GM12878 (cell line): ENCODE measurements around the gene ZSCAN5C. TPM values are rescaled to one million over a fixed set of nuclear protein-coding genes. Genes with fewer than 3 reads are reported as not detected.

Source experiments
- ATAC-seq: fragments of 200-7000 bp; cut with Tn5 transposase; 3 replicates; pipeline ENCODE4 v1.9.1; 2020; ENCODE audit warnings: mild to moderate bottlenecking, moderate library complexity
- BruUV-seq: library from RNA; stranded (reverse); fragments of 400-500 nt; replicated peaks from 2 replicates; lab custom pipeline; 2021; lab: Mats Ljungman, UMichigan
- CTCF ChIA-PET: fragments of 300-600 bp; sonication (Branson Sonifier 250); formaldehyde crosslinking; extraction: SDS; loops from one replicate; lab custom pipeline; 2021; ENCODE audit warnings: inconsistent platforms; lab: Yijun Ruan, JAX
- POLR2A ChIA-PET: fragments of 350-600 bp; formaldehyde crosslinking; extraction: SDS; loops from one replicate; lab custom pipeline; 2021; ENCODE audit warnings: inconsistent platforms; lab: Charles Lee
- RAD21 ChIA-PET: fragments of 300-600 bp; sonication (Branson Sonifier 250); formaldehyde crosslinking; loops from one replicate; lab custom pipeline; 2023; ENCODE audit warnings: antibody characterized with exemption; ENCODE audit not compliant: unreplicated experiment; lab: Charles Lee
- SMC1A ChIA-PET: fragments of 300-600 bp; sonication (Branson Sonifier 250); formaldehyde crosslinking; loops from one replicate; lab custom pipeline; 2023; ENCODE audit not compliant: unreplicated experiment, uncharacterized antibody; lab: Charles Lee
- DNase-seq: peaks from one replicate; pipeline ENCODE4 v3.0.0-alpha.2; 2011; ENCODE audit warnings: low read depth, low spot score
- FAIRE-seq: peaks from 3 replicates; lab custom pipeline; 2011; peaks lifted over from hg19 to GRCh38; lab: Jason Lieb, UNC
- H2AFZ ChIP-seq: 2 replicates; pipeline ENCODE4 v1.6.0; 2011; ENCODE audit warnings: low read depth, low read length, control low read depth; ENCODE audit not compliant: control insufficient read depth
- H3K27ac ChIP-seq: 2 replicates; pipeline ENCODE4 v1.5.1; 2011; ENCODE audit warnings: control low read depth; ENCODE audit not compliant: control insufficient read depth, insufficient read depth
- H3K27me3 ChIP-seq, 2 experiments: replicated peaks in 1 of 2; 2 replicates each; pipeline versions ENCODE4 v1.6.0 to v1.6.1; 2011; ENCODE audit warnings: low read length in 1 of 2; ENCODE audit not compliant: control insufficient read depth in 2 of 2, insufficient read depth in 2 of 2
- H3K36me3 ChIP-seq, 2 experiments: 2 replicates each; pipeline ENCODE4 v1.5.1; 2011; ENCODE audit warnings: low read length in 1 of 2; ENCODE audit not compliant: control insufficient read depth in 2 of 2, insufficient read depth in 2 of 2
- H3K4me1 ChIP-seq: 2 replicates; pipeline ENCODE4 v1.6.1; 2011; ENCODE audit warnings: mild to moderate bottlenecking, low read length, moderate library complexity, mixed read lengths; ENCODE audit not compliant: control insufficient read depth, insufficient read depth
- H3K4me2 ChIP-seq: 2 replicates; pipeline ENCODE4 v1.6.0; 2011; ENCODE audit warnings: control low read depth; ENCODE audit not compliant: control insufficient read depth, insufficient read depth
- H3K4me3 ChIP-seq: fragments of 200-600 bp; sonication (generic); 2 replicates; pipeline ENCODE4 v1.5.1; 2016
- H3K79me2 ChIP-seq: 2 replicates; pipeline ENCODE4 v1.6.0; 2011; ENCODE audit warnings: low read length; ENCODE audit not compliant: control insufficient read depth, insufficient read depth
- H3K9ac ChIP-seq: 2 replicates; pipeline ENCODE4 v1.8.0; 2011; ENCODE audit warnings: low read length, control low read depth, mixed read lengths; ENCODE audit not compliant: control insufficient read depth, insufficient read depth
- H3K9me3 ChIP-seq: replicated peaks from 3 replicates; pipeline ENCODE4 v1.5.1; 2011; ENCODE audit warnings: mild to moderate bottlenecking, low read length; ENCODE audit not compliant: control insufficient read depth, insufficient read depth
- H4K20me1 ChIP-seq: 2 replicates; pipeline ENCODE4 v1.6.0; 2011; ENCODE audit not compliant: control insufficient read depth, insufficient read depth
- E4F1 ChIP-seq: fragments of 450-650 bp; IDR thresholded peaks from 2 replicates; pipeline ENCODE4 v1.6.1; 2018; ENCODE audit warnings: borderline replicate concordance, mild to moderate bottlenecking; ENCODE audit not compliant: partially characterized antibody
- EGR1 ChIP-seq, 2 experiments: IDR thresholded peaks; 1 replicate in 1 of 2; 2 replicates in 1 of 2; pipeline ENCODE4 v1.6.1; 2011 to 2012; ENCODE audit warnings: low read depth in 2 of 2, low read length in 2 of 2, borderline replicate concordance in 1 of 2, mild to moderate bottlenecking in 1 of 2, moderate library complexity in 1 of 2
- IRF4 ChIP-seq: IDR thresholded peaks from 2 replicates; pipeline ENCODE4 v1.6.1; 2011; ENCODE audit warnings: low read depth, low read length
- MTA2 ChIP-seq: fragments of 450-650 bp; IDR thresholded peaks from 2 replicates; pipeline ENCODE4 v1.6.1; 2016; ENCODE audit warnings: low read depth, mild to moderate bottlenecking, moderate library complexity
- NR2C1 ChIP-seq: fragments of 450-650 bp; IDR thresholded peaks from 2 replicates; pipeline ENCODE4 v1.6.1; 2017; ENCODE audit warnings: antibody characterized with exemption, mild to moderate bottlenecking, moderate library complexity
- NRF1 ChIP-seq: conservative IDR thresholded peaks from 2 replicates; pipeline ENCODE4 v1.6.1; 2011; ENCODE audit warnings: mild to moderate bottlenecking, low read depth, low read length, improper control_type of control experiment
- POLR2A ChIP-seq: IDR thresholded peaks from 2 replicates; pipeline ENCODE4 v1.6.1; 2011; ENCODE audit warnings: low read depth, mild to moderate bottlenecking, low read length
- RBBP5 ChIP-seq: fragments of 200-600 bp; sonication (generic); conservative IDR thresholded peaks from 2 replicates; pipeline ENCODE4 v1.6.1; 2016
- SMC3 ChIP-seq: IDR thresholded peaks from 2 replicates; pipeline ENCODE4 v1.6.1; 2011; ENCODE audit warnings: low read length, improper control_type of control experiment, borderline replicate concordance
- TCF12 ChIP-seq: IDR thresholded peaks from 2 replicates; pipeline ENCODE4 v1.6.1; 2011; ENCODE audit warnings: low read depth, mild to moderate bottlenecking, low read length
- TCF3 ChIP-seq: IDR thresholded peaks from 2 replicates; pipeline ENCODE4 v1.6.1; 2012; ENCODE audit warnings: low read depth, mild to moderate bottlenecking, low read length, borderline replicate concordance; ENCODE audit not compliant: insufficient read depth
- YY1 ChIP-seq: IDR thresholded peaks from 2 replicates; pipeline ENCODE4 v1.6.1; 2011; ENCODE audit warnings: low read depth, mild to moderate bottlenecking, low read length
- ZNF24 ChIP-seq: fragments of 450-650 bp; IDR thresholded peaks from 2 replicates; pipeline ENCODE4 v1.6.1; 2017; ENCODE audit warnings: antibody characterized with exemption, mild to moderate bottlenecking
- WGBS: methylation state at CpG from one replicate; pipeline ENCODE4 v1.1.6; 2016; ENCODE audit warnings: low lambda C conversion rate; ENCODE audit not compliant: insufficient replicate concordance, insufficient coverage; ENCODE audit errors: missing lambda C conversion rate; 5-methylcytosine and 5-hydroxymethylcytosine counted together
- in situ Hi-C: fragments of 300-500 bp; cut with MboI; formaldehyde crosslinking; loops from 9 replicates; pipeline ENCODE4 v1.14.3; 2018; ENCODE audit warnings: mixed read lengths
- intact Hi-C: fragments of 100-400 bp; cut with micrococcal nuclease; formaldehyde crosslinking; loops from one replicate; pipeline ENCODE4 v1.14.2; 2022; ENCODE audit not compliant: unreplicated experiment
- polyA plus RNA-seq, 11 experiments: library from polyadenylated mRNA; depleted of rRNA in 4 of 11; unstranded in 6 of 11; stranded (reverse) in 5 of 11; fragments of >200 nt; fragmentation: Nextera tagmentation in 4 of 11; fragmentation: Illumina TruSeq in 1 of 11; extraction: Ambion mirVana in 4 of 11; extraction: Trizol in 1 of 11; gene quantifications; 1 replicate in 1 of 11; 2 replicates in 10 of 11; pipeline versions ENCODE4 v1.2.1 to v1.2.3, GENCODE V29; 2011 to 2016; ENCODE audit warnings: inconsistent platforms in 2 of 11, missing spikeins in 2 of 11, low read depth in 1 of 11
- total RNA-seq, 4 experiments: library from RNA; depleted of rRNA in 3 of 4; stranded (reverse); fragments of >200 nt in 3 of 4; fragmentation: Illumina TruSeq in 1 of 4; extraction: Trizol in 1 of 4; gene quantifications; 2 replicates each; pipeline versions ENCODE4 v1.2.1 to v1.2.3, GENCODE V29; 2013 to 2021
- TF ChIP-seq, protein P1 (sequence below): fragments of 450-650 bp; IDR thresholded peaks from 2 replicates; pipeline ENCODE4 v1.6.1; 2017; ENCODE audit warnings: antibody characterized with exemption, mild to moderate bottlenecking, moderate library complexity

Gene ZSCAN5C
- total and polyA plus RNA-seq, 10 of the 15 experiments (the other 5 are each of a cell fraction or from before 2014, with no cell fraction given) = not detected

GRCh38 chr19:56174086-56174485 is 28.0 kb upstream of the ZSCAN5C start (continued):
- TF ChIP-seq NRF1 (no peak), YY1 (no peak), ZNF24 (no peak), TCF12 (no peak)

DNA sequence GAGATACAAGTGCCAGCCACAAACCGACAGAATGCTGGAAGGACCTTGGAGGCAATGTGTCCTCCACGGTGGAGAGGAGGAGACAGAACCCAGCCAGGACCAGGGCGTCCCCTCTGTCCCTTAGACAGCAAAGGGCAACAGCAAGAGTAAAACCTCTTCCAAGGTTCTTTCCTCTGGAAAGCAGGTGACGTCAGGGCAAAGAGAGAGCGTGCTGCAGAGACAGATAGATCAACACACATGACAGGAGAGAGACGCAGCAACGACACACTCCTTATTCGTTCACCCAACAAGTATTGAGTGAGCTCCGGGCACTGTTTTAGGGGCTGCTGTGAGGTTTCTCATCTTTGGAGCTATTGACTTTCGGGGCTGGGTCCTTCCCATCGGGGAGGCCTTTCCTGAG is 27.5 kb upstream of the ZSCAN5C start:
- in situ Hi-C loops (no loop called here), intact Hi-C loops (loop anchor here (5.0 kb wide), 1 partner anchor 158 kb away; no protein-coding TSS in a partner anchor)
- Histone ChIP-seq H2AFZ (no peak overlapping the region), H3K4me2 (no peak overlapping the region), H3K9ac (no peak overlapping the region), H3K4me3 (no peak overlapping the region), H3K4me1 (no peaks in the 10 kb centered on the region), H3K79me2 (no peaks in the 10 kb centered on the region), H4K20me1 (no peaks in the 10 kb centered on the region), H3K27ac (no peak overlapping the region), H3K27me3 (no peaks in the 10 kb centered on the region; a peak in 1 of 4 replicates), H3K36me3 (no peaks in the 10 kb centered on the region), H3K9me3 (no peaks in the 10 kb centered on the region)
- CTCF ChIA-PET = interaction anchor here (1.1 to 4.4 kb wide), 5 partner anchors 94 to 159 kb away, joined by 3 to 53 read pairs (median 7); no protein-coding TSS in a partner anchor
- TF ChIP-seq E4F1 (no peak), POLR2A (no peak), TCF12 (no peak), TCF3 (no peak), RBBP5 (no peak), EGR1 (IDR thresholded peaks at IDR 0.05; ENCODE audit: borderline replicate concordance in 1 of 2, low read depth in 2 of 2, low read length in 2 of 2) (no peak), NR2C1 (no peak), SMC3 (no peak), MTA2 (no peak), IRF4 (no peak)
- TF ChIP-seq, protein P1, sequence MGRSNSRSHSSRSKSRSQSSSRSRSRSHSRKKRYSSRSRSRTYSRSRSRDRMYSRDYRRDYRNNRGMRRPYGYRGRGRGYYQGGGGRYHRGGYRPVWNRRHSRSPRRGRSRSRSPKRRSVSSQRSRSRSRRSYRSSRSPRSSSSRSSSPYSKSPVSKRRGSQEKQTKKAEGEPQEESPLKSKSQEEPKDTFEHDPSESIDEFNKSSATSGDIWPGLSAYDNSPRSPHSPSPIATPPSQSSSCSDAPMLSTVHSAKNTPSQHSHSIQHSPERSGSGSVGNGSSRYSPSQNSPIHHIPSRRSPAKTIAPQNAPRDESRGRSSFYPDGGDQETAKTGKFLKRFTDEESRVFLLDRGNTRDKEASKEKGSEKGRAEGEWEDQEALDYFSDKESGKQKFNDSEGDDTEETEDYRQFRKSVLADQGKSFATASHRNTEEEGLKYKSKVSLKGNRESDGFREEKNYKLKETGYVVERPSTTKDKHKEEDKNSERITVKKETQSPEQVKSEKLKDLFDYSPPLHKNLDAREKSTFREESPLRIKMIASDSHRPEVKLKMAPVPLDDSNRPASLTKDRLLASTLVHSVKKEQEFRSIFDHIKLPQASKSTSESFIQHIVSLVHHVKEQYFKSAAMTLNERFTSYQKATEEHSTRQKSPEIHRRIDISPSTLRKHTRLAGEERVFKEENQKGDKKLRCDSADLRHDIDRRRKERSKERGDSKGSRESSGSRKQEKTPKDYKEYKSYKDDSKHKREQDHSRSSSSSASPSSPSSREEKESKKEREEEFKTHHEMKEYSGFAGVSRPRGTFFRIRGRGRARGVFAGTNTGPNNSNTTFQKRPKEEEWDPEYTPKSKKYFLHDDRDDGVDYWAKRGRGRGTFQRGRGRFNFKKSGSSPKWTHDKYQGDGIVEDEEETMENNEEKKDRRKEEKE = no peak
- FAIRE-seq (no peak), ATAC-seq (no peak), DNase-seq (no peak)
- SMC1A ChIA-PET = interaction anchor here (0.5 kb wide), 1 partner anchor 115 kb away, joined by 3 read pairs; no protein-coding TSS in a partner anchor
- RAD21 ChIA-PET = interaction anchor here (1.1 kb wide), 1 partner anchor 94 kb away, joined by 3 read pairs; no protein-coding TSS in a partner anchor
- POLR2A ChIA-PET = no interaction called here
- no TSS peak for BruUV-seq
- 36% methylated on average over 11 of the region's 11 CpGs for WGBS
